Common myeloid progenitor, CD34-positive (primary cell): Measurements from ENCODE around the gene TXNDC12.
A peak's percentile ranks its signal among the peaks of the same experiment; 100 is the strongest.
"Not testable (repeated sequence)": the region's sequence is repeated elsewhere in the genome, so short reads cannot be mapped to it uniquely, and the experiment has no call there.

Experiments used
- CTCF ChIA-PET: fragments of 350-600 bp; sonication (Branson Sonifier 250); formaldehyde crosslinking; loops from one replicate; lab custom pipeline; 2021; ENCODE audit warnings: antibody characterized with exemption; lab: Charles Lee
- POLR2A ChIA-PET: fragments of 350-600 bp; sonication (Branson Sonifier 250); formaldehyde crosslinking; loops from one replicate; lab custom pipeline; 2021; ENCODE audit warnings: antibody characterized with exemption; lab: Charles Lee
- DNase-seq, 3 donors: peaks; one replicate each; pipeline versions ENCODE4 v3.0.0 to v3.0.0-alpha.2; 2013
- H3K27ac ChIP-seq, 2 experiments: 1 replicate in 1 of 2; 2 replicates in 1 of 2; pipeline ENCODE4 v1.7.0; 2013; ENCODE audit warnings: inconsistent platforms in 2 of 2, low read length in 2 of 2, mild to moderate bottlenecking in 2 of 2, low read depth in 1 of 2, moderate library complexity in 1 of 2; ENCODE audit not compliant: severe bottlenecking in 2 of 2, insufficient read depth in 1 of 2, poor library complexity in 1 of 2
- H3K27me3 ChIP-seq, 5 experiments: replicated peaks in 2 of 5; 1 replicate in 3 of 5; 2 replicates in 2 of 5; pipeline versions ENCODE4 v1.6.1 to v1.7.0; 2013; ENCODE audit warnings: low read length in 4 of 5, mild to moderate bottlenecking in 2 of 5, moderate library complexity in 2 of 5, inconsistent platforms in 1 of 5; ENCODE audit not compliant: insufficient read depth in 5 of 5, control insufficient read depth in 4 of 5
- H3K36me3 ChIP-seq, 4 experiments: 1 replicate in 2 of 4; 2 replicates in 2 of 4; pipeline versions ENCODE4 v1.6.1 to v1.7.0; 2013; ENCODE audit warnings: low read length in 3 of 4, control low read depth in 1 of 4, mild to moderate bottlenecking in 1 of 4; ENCODE audit not compliant: control insufficient read depth in 4 of 4, insufficient read depth in 4 of 4
- H3K4me1 ChIP-seq, 4 experiments: 1 replicate in 3 of 4; 2 replicates in 1 of 4; pipeline versions ENCODE4 v1.6.1 to v1.7.1; 2013; ENCODE audit warnings: low read length in 3 of 4, mild to moderate bottlenecking in 3 of 4, control low read depth in 1 of 4, inconsistent platforms in 1 of 4, moderate library complexity in 1 of 4; ENCODE audit not compliant: control insufficient read depth in 4 of 4, insufficient read depth in 4 of 4; ENCODE audit errors: control extremely low read depth in 1 of 4
- H3K4me3 ChIP-seq, 7 experiments: 1 replicate in 4 of 7; 2 replicates in 3 of 7; pipeline versions ENCODE4 v1.5.1 to v1.7.0; 2013; ENCODE audit warnings: mild to moderate bottlenecking in 7 of 7, low read length in 6 of 7, moderate library complexity in 6 of 7, inconsistent platforms in 2 of 7, low read depth in 2 of 7, control low read depth in 1 of 7; ENCODE audit not compliant: insufficient read depth in 4 of 7, control insufficient read depth in 1 of 7; ENCODE audit errors: extremely low read depth in 1 of 7
- H3K9me3 ChIP-seq, 5 experiments: 1 replicate in 4 of 5; 2 replicates in 1 of 5; pipeline versions ENCODE4 v1.6.1 to v1.7.1; 2013; ENCODE audit warnings: low read length in 4 of 5, mild to moderate bottlenecking in 2 of 5, inconsistent platforms in 1 of 5, low read depth in 1 of 5, moderate library complexity in 1 of 5; ENCODE audit not compliant: control insufficient read depth in 4 of 5, insufficient read depth in 2 of 5; ENCODE audit errors: control extremely low read depth in 1 of 5
- WGBS: methylation state at CpG from one replicate; pipeline ENCODE4 v1.1.5; 2013; ENCODE audit not compliant: insufficient coverage; 5-methylcytosine and 5-hydroxymethylcytosine counted together

The TXNDC12 gene

GRCh38 chr1:52006081-52006553 lies 48.9 kb downstream of the TXNDC12 start:
- DNase-seq, H3K36me3 ChIP-seq, H3K9me3 ChIP-seq, H3K4me1 ChIP-seq, H3K27ac ChIP-seq, H3K4me3 ChIP-seq: not testable (repeated sequence)
- no CpG with 5 or more reads among the region's 5 CpGs for WGBS
- peaks cover 2 to 20% (median 7%) of the 10 kb centered on the region in 5 experiments for H3K27me3 ChIP-seq
- ChIA-PET POLR2A (interaction anchor here (0.7 kb wide), 1 partner anchor 38 kb away, joined by 3 read pairs; no protein-coding TSS in a partner anchor), CTCF (interaction anchor here (1.2 to 1.3 kb wide), 2 partner anchors 13 to 30 kb away, joined by 3 read pairs; no protein-coding TSS in a partner anchor)

GRCh38 chr1:52005548-52005947 lies 49.4 kb downstream of the TXNDC12 start:
- H3K4me3 ChIP-seq, H3K27ac ChIP-seq, H3K9me3 ChIP-seq, H3K36me3 ChIP-seq, H3K4me1 ChIP-seq, DNase-seq: not testable (repeated sequence)
- CTCF ChIA-PET = interaction anchor here (1.0 to 1.3 kb wide), 3 partner anchors 12 to 109 kb away, joined by 3 to 5 read pairs (median 3); no protein-coding TSS in a partner anchor
- POLR2A ChIA-PET = interaction anchor here (0.7 kb wide), 1 partner anchor 38 kb away, joined by 3 read pairs; no protein-coding TSS in a partner anchor
- peaks cover 2 to 20% (median 7%) of the 10 kb centered on the region in 5 experiments for H3K27me3 ChIP-seq
- 50% methylated on average over 2 of the region's 3 CpGs for WGBS

GRCh38 chr1:52003877-52004276 lies 51.1 kb downstream of the TXNDC12 start:
- 67% methylated on average over 3 of the region's 4 CpGs for WGBS
- Histone ChIP-seq H3K4me3 (no peak overlapping the region), H3K9me3 (no peaks in the 10 kb centered on the region), H3K27ac (no peak overlapping the region), H3K27me3 (peaks cover 2 to 20% (median 7%) of the 10 kb centered on the region in 5 experiments), H3K36me3 (no peaks in the 10 kb centered on the region), H3K4me1 (no peaks in the 10 kb centered on the region)
- POLR2A ChIA-PET = no interaction called here
- DNase-seq = no peak
- CTCF ChIA-PET = interaction anchor here (0.7 kb wide), 1 partner anchor 604 kb away, joined by 3 read pairs; no protein-coding TSS in a partner anchor

- ChIA-PET CTCF (interaction anchor here (0.9 to 7.4 kb wide), 4 partner anchors 21 to 119 kb away, joined by 3 to 60 read pairs (median 4); no protein-coding TSS in a partner anchor), POLR2A (no interaction called here)
- peaks cover 4 to 14% (median 9%) of the 10 kb centered on the region in 5 experiments for H3K27me3 ChIP-seq
- no peaks in the 10 kb centered on the region for H3K4me1 ChIP-seq
- DNase-seq = peak; percentile 83 to 93 (median 88)
- H3K27ac ChIP-seq = no peak overlapping the region
- no peak overlapping the region for H3K4me3 ChIP-seq
- no peaks in the 10 kb centered on the region for H3K36me3 ChIP-seq
- no peaks in the 10 kb centered on the region for H3K9me3 ChIP-seq
- 51% methylated on average over 7 of the region's 9 CpGs for WGBS
These were observed 52.7 kb downstream of the TXNDC12 start for GRCh38 chr1:52002038-52002917.

- no peak overlapping the region for H3K27ac ChIP-seq
- DNase-seq = no peak
- no peaks in the 10 kb centered on the region for H3K9me3 ChIP-seq
- no peaks in the 10 kb centered on the region for H3K4me1 ChIP-seq
- POLR2A ChIA-PET = interaction anchor here (0.6 kb wide), 1 partner anchor 14 kb away, joined by 4 read pairs; no protein-coding TSS in a partner anchor
- H3K4me3 ChIP-seq = no peak overlapping the region
- no peaks in the 10 kb centered on the region for H3K36me3 ChIP-seq
- peaks cover 4 to 15% (median 9%) of the 10 kb centered on the region in 5 experiments for H3K27me3 ChIP-seq
- 100% methylated on average over 1 of the region's 1 CpG for WGBS
- CTCF ChIA-PET = interaction anchor here (1.1 to 7.4 kb wide), 4 partner anchors 9 to 100 kb away, joined by 3 to 60 read pairs (median 4); no protein-coding TSS in a partner anchor
These were observed 56.3 kb downstream of the TXNDC12 start for GRCh38 chr1:51998701-51999100.

- no peaks in the 10 kb centered on the region for H3K9me3 ChIP-seq
- no peaks in the 10 kb centered on the region for H3K4me1 ChIP-seq
- 75% methylated on average over 5 of the region's 5 CpGs for WGBS
- H3K36me3 ChIP-seq = no peaks in the 10 kb centered on the region
- H3K4me3 ChIP-seq = no peak overlapping the region
- DNase-seq = no peak
- ChIA-PET CTCF (interaction anchor here (1.4 to 7.4 kb wide), 3 partner anchors 8 to 99 kb away, joined by 3 to 60 read pairs (median 4); no protein-coding TSS in a partner anchor), POLR2A (no interaction called here)
- H3K27ac ChIP-seq = no peak overlapping the region
- peaks cover 4 to 18% (median 12%) of the 10 kb centered on the region in 5 experiments for H3K27me3 ChIP-seq
These were observed 57.0 kb downstream of the TXNDC12 start for GRCh38 chr1:51997974-51998382.
